Measurements from ENCODE around the gene WNT7B.

DNA sequence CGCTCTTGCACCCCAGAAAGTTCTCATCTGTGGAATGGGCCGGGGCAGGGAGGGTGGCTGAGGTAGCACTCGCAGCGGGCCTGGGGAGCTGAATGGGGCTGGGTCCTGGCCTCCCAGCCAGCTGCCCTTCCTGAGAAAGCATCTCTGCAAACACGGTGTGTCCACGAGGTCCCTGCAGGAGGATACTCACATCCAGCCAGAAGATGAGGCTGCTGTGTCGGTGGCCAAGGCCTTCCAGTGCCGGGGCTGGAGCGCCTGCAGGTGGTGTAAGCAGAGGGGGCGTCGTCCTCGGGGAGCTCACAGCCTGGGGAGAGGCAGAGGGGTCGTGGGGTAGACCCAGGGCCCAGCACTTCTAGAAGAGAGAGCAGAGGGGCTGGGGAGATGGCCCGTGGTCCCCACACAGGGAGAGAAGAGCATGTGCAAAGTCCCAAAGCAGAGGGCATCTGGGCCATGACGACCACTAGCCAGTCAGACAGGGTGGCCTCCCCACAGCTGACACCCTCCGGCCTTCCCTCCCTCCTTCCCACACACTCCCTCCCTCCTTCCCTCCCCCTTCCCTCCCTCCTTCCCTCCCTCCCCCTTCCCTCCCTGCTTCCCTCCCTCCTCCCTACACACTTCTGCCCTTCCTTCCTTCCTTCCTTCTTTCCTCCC lies 97.9 kb downstream of the WNT7B start:
- TF ChIP-seq, protein P1, sequence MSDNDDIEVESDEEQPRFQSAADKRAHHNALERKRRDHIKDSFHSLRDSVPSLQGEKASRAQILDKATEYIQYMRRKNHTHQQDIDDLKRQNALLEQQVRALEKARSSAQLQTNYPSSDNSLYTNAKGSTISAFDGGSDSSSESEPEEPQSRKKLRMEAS (IDR thresholded peaks at IDR 0.05), result no peak
- TF ChIP-seq GTF2F1 (IDR thresholded peaks at IDR 0.05; ENCODE audit: borderline replicate concordance, low read depth, low read length), result no peak
- TF ChIP-seq ZNF274 (IDR thresholded peaks at IDR 0.05; ENCODE audit: borderline replicate concordance, extremely low read depth, low read length), result no peak
- TF ChIP-seq NRF1 (IDR thresholded peaks at IDR 0.05; ENCODE audit: low read depth, low read length), result no peak
- no peak for TF ChIP-seq POLR2AphosphoS5 (IDR thresholded peaks at IDR 0.05; ENCODE audit: low read depth, low read length)
- TF ChIP-seq POLR2A (IDR thresholded peaks at IDR 0.05; ENCODE audit: control extremely low read depth in 1 of 2, low read depth in 2 of 2, low read length in 2 of 2), result no peak
- no peak for TF ChIP-seq CEBPB (IDR thresholded peaks at IDR 0.05; ENCODE audit: low read depth, low read length)
- TF ChIP-seq GABPA (IDR thresholded peaks at IDR 0.05; ENCODE audit: borderline replicate concordance, insufficient read depth, low read length), result no peak
- no peak for TF ChIP-seq KDM1A (IDR thresholded peaks at IDR 0.05; ENCODE audit: borderline replicate concordance, low read length)
- TF ChIP-seq, protein P2, sequence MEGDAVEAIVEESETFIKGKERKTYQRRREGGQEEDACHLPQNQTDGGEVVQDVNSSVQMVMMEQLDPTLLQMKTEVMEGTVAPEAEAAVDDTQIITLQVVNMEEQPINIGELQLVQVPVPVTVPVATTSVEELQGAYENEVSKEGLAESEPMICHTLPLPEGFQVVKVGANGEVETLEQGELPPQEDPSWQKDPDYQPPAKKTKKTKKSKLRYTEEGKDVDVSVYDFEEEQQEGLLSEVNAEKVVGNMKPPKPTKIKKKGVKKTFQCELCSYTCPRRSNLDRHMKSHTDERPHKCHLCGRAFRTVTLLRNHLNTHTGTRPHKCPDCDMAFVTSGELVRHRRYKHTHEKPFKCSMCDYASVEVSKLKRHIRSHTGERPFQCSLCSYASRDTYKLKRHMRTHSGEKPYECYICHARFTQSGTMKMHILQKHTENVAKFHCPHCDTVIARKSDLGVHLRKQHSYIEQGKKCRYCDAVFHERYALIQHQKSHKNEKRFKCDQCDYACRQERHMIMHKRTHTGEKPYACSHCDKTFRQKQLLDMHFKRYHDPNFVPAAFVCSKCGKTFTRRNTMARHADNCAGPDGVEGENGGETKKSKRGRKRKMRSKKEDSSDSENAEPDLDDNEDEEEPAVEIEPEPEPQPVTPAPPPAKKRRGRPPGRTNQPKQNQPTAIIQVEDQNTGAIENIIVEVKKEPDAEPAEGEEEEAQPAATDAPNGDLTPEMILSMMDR (IDR thresholded peaks at IDR 0.05; ENCODE audit: control extremely low read depth in 1 of 3, insufficient read depth in 1 of 3, low read depth in 1 of 3, low read length in 3 of 3), result no peak
